HG03354 (cell line): ENCODE data around the gene MYLK2.

ENCODE experiments used
- ATAC-seq: cut with Tn5 transposase; IDR thresholded peaks from one replicate; pipeline ENCODE4 v1.9.1; 2021; ENCODE audit warnings: mild to moderate bottlenecking; ENCODE audit not compliant: unreplicated experiment, poor library complexity, severe bottlenecking

MYLK2 gene

DNA sequence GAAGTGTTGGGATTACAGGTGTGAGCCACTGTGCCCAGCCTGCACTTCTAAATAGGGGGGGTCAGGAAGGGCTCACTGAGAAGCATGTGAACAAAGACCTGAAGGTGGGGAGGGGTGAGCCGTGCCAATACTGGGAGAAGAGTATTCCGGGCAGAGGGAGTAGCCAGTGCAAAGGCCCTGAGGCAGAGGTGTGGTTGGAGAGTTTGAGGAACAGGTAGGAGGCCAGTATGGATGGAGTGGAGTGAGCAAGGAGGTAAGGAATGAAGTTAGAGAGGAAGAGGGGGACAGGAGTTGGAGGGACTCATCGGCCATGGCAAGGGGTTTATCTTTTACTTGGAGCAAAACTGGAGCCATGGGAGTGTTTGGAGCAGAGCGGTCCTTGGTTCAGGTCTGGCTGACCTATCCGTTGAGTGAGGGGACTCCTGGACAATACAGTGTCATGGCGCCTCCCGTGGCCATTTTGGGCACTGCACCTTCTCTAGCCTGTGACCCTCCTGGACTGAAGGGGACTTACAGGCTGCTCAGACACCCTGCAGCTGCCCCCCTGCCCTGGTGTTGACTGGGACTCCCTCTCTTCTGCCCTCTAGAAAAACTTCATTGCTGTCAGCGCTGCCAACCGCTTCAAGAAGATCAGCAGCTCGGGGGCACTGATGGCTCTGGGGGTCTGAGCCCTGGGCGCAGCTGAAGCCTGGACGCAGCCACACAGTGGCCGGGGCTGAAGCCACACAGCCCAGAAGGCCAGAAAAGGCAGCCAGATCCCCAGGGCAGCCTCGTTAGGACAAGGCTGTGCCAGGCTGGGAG lies 14.2 kb downstream of the MYLK2 start:
- no peak for ATAC-seq

DNA sequence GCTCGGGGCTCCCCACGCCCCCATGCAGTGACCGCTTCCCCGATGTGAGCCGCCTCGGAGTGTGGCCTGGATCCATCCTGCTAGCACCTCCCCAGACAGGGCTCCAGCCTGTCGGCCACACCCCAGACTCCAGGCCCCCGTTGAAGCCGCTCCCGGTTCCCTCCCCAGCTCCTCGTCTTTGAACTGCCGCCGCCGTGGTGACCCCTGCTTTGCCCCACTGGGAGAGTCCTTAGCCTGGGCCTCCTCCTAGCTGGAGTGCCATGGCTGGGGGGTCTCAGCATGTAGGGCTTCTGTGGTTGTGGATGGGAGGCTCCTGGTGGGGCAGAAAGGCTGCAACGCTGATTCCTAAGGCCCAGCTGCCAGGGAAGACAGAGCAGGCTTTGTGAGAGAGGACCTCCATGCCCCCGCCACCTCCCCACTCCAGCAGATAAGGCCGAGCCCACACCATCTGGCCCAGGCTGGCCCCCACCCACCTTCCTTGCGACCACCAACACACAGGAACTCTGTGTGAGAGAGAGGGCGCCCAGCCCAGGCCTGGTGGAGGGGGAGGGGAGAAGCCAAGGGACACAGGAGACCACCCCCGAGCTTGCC lies 14.9 kb downstream of the MYLK2 start:
- ATAC-seq, result no peak

DNA sequence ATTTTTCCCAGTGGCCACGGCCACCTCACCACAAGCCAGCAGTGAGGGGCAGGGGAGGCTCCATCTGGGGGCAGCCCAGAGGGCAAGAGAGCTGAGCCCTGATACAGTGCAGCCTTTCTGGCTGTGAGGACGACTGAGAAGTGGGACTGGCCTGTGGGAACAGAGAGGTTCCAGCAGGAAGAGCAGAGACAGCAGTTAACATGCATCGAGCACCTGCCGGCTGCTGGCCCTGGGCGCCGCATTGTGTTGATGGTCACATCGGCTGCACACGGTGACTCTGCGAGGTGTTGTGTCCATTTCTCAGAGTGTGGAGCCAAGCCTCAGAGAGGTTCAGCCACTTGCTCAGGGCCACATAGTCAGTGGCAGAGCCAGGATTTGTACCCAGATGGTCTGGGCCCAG lies 16.4 kb downstream of the MYLK2 start:
- peak; percentile 10 for ATAC-seq

DNA sequence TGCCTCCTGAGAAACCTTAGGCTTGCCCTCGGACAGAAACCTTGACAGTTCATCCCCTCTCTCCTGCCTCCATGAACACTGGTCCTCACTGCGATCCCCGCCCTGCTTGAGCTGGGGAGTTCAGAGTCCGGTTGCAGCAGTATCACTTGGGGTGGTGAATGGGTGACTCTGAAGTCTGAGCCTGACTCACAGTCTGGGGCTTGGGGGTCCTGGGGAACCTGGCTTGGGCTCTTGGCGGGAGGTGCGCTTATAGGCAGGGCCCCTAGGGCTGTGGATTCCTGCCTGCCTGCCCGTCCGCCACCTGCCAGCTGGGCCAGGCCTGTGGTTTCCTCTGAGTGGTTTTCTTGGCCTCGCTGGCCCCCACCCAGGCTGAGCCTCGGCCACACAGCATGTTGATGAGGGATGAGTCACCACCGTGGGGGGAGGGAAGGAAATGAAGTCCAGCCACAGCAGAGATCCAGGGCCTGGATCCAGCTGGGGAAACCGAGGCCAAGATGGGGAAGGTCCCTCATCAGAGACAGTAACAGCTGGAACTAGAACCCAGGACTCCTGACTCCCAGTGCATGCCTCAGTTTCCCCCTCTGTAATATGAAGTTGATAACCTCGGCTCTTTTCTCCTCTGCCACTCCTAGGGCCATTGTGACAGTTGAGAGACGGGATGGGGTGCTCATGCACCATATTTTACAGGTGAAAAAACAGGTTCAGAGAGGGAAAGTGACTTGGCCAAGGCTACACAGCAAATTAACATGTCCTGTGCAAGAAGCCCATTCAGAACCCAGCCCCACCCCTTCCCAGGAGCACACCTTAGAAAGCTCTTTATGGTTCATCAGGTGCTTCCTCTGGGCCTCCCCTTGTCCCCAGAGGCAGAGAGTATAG lies 17.1 kb downstream of the MYLK2 start:
- peak; percentile 89 for ATAC-seq

DNA sequence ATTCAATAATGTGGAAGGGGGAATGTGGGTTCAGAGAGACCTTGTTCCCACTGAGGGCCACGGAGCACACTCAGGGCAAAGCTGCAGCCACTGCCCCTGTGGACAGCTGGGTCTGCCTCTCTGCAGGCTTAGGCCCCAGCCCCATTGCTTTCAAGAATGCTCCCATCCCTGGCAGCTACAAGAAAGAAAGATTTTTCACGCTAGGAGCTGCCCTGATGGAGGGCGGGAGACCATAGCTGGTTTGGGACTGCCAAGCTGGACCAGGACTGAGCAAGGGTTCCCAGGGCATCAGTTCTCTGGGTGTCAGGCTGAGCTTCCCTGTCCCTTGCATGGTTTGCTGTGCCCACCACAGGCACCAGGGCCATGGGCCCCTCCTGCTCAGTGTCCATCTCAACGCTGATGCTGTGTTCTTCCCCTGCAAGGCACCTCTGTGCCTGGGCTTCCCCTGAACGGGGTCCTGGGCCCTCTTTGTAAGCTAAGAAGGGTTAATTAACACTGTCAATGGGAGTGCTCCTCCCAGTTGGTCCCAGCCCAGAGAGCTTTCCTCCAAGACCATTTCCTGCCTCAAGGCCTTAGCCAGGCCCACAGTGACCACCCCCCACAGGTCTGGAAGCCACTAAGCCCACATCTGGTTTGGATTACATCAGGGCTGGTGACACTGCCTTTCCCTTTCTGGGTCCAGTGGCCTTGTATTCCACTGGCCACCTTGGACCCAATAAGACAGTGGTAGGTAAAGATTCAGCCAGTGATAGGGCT lies 17.9 kb downstream of the MYLK2 start:
- no peak for ATAC-seq

DNA sequence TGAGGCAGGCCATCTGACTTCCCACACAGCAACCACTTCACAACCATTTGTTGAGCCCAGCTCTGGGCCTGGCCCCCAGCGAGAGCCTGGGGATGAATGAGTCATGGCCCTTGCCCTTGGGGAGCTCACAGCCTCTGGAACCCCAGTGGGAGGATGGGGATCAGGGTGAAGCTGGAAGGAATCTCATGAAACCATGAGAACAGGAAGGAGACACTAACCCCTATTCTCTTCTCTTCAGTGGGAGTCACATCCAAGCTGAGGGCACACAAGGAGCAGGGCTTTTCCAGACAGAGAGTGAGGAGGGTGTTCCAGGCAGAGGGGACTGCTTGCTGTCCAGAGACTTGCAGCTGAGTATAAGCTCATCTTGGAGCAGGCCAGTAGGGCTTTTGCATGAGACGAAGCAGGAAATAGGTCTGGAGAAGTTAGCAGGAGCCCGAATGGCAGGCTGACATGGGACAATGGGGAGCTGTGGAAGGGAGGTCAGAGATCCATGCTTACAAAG lies 18.8 kb downstream of the MYLK2 start:
- ATAC-seq, result no peak

DNA sequence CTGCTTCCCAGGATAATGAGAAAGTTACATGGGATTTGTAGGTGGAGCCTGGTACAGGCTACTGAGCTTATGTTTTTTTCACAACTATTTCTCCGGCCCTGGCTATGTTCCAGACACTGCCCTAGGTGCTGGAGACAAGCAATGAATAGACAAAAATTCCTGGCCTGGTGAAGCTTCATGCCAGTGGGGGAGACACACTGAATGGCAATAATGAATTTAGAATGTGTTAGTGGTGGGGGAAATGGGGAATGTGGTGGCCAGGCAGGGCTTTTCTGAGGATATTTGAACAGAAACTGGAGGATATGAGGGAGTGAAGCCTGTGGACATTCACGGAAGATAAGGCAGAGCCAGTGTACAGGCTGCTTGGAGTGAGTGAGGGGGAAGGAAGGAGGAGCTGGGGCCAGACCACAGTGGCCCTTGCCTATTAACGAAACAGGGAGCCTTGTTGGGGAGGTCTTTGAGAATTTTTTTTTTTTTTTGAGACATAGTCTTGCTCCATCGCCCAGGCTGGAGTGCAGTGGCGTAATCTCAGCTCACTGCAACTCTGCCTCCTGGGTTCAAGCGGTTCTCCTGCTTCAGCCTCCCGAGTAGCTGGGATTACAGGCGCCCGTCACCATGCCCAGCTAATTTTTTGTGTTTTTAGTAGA lies 19.6 kb downstream of the MYLK2 start:
- no peak for ATAC-seq

DNA sequence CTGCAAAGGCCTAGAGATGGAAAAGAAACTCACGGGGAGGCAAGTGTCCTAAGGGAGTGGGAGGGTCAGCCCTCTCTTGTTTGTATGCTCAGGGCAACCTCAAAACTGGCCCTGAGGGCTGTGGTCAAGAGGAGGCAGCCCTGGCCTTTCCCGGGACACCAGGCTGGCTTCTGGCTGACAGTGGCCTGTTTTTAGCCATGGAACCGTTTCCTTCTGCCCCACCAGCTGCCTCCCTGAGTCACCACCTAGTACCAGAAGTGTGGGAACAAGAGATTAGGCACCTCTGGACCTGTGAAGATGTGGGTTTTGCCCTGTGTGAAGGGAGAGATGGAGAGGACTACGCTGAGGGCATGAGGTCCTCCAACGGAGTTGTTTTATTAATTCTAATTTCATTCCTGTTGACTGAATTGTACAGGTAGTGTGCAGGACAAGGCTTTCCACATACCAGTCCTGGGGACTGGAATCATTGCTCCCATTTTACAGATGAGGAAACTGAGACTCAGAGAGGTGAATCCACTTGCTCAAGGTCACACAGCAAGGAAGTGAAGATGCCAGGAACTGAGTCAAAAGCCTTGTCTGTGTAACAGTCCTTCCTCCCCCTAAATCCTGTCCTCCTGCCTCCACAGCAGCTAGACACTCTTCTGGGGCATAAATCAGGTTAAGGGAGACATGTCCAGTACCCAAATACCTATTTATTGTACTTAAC lies 20.8 kb downstream of the MYLK2 start:
- no peak for ATAC-seq

DNA sequence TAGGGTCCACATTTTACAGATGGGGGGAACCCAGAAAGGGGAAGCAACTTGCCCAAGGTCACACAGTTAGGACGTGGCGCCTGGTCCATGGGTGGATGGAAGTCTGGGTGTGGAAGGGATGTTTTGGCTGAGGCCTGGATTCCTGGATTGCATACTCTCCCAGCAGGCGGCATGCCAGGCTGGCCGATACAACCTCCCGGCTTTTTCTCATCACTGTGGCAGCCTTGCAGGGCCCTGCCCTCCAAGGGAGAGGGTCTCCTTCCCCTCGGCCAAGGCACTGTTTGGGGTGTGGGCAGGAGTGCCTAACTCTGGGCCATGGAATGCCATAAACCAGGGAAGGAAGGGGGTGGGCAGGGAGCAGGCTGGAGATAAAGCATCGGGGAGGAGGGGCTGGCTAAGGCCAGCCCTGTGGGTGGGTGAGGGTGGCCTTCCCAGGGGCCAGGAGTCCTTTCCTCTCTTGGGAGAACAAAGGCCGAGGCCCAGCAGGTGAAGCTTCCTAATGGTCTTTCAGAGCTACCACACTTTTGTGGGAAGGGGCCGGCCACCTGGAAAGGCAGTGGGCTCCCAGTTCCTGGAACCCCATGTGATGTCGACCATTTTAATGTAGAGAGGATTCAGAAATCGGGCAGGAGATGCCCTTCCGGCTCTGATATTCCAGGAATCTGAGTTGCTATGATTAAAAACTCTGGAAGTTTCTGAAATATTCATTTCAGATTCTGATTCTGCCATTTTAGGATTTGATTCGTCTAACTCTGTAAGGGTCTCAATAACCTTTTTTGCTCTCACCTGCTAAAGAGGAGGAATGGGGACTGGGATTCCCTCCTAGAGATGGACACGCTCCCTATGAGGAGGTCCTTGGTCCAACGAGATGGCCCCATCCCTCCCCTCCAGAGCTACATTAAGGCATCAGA lies 22.0 kb downstream of the MYLK2 start:
- ATAC-seq, result no peak

DNA sequence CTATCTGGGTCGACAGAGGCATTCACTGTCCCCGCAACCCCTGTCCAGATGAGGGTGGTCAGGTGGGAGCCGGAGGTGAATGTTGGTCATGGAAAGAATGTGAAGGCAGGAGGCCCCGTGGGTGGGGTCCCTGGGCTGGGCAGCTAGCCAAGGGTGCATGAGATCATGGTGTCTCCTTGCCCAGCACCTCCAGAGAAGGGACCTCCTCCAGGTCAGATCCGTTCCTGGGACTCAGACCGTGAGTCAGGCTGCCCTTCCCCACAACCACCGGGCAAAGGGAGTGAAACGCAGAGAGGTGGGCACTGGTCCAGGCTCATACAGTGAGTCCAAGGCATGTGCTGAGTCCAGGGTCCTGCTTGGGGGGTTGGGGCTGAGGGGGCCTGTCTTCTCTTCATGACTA lies 22.8 kb downstream of the MYLK2 start:
- no peak for ATAC-seq

DNA sequence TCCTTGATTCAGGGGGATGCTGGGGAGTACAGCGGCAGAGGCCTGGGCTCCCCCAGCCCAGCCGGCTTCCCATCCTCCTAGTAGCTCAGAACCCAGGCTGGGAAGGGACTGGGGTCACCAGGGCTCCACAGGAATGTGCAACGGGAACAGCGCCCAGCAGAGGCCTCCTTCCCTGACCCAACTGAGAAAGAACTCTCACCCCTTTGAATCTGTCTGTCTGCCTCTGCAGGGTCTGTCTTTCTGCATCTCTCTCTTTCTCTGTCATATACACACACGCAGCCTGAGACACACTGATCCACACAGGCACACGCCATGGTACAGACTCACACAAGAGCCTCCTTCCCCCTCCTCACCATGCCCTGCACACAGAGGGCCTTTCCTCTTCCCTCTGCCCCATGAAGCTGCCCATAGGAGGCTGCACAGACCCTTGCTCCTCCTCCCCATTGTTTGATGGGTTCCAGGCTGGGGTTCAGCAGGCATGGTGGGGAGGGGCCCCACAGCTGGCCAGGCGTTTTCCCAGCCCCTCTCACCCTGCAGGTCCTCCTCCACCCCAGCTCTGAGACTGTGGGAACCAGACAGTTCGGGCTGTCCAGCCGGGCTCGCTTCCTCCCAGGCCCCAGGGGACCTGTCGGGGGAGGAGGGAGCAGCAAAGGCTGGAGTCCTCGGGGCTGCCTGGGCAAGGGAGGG lies 23.5 kb downstream of the MYLK2 start:
- no peak for ATAC-seq

DNA sequence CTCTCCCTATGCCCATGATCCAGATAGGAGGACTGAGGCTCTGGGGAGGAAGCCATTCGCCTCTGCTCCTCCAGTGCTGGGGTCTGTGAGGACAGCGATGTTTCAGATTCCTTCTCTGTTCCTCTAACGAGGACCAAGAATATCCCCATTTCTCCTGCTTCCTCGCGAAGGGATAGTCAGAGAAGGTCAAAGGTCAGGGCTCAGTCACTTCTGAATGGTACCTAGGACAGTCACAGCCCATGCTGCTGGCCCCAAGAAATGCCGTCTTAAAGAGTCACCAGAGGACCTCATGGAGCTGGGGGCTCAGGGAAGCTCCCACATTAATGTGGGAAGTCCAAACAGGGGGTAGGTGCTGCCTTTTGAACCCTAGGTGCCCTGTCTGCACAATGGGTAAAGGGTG lies 24.1 kb downstream of the MYLK2 start:
- no peak for ATAC-seq

DNA sequence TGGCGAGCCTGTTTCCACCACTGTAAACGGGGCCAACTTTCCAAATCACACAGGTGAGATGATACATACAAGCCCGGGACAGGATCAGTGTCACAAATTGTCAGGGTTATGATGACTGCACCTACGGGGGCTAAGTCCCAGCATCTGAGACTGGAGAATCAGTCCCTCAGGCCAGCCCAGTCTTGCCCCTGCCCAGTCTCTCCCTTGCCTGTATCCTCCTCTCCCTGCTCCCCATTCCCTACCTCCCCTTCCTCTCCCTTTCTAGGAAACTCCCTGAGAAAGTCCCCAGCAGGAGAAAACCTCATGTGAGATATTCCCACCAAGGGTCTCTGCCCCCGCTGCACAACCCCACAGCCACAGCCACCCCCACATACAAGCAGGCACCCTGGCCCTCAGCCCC lies 24.7 kb downstream of the MYLK2 start:
- ATAC-seq, result no peak

DNA sequence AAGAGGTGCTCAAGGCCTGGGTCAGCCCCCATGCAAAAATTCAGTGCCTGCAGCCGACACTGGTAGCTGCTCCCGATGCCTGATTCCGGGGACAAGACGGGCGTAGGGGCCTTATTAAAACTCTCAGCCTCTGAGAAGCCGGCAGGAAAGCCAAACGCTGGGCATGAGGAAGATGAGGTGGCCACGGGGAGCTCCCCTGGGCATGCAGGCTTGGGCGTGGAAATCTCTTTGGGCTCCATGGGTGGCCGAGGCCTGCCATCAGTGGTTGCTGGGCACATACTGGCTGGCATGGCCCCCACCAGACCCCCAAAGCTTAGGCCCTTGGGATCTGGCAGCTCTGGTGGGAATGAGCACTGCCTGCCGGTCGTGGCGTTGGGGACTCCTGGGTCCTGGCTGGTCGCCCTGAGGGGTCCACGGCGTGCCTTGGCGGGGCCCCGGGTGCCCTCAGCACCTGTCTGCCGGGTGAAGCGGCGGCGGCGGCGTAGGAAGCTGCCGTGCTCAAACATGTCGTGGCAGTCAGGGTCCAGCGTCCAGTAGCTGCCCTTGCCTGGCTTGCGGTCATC lies 25.7 kb downstream of the MYLK2 start:
- no peak for ATAC-seq

DNA sequence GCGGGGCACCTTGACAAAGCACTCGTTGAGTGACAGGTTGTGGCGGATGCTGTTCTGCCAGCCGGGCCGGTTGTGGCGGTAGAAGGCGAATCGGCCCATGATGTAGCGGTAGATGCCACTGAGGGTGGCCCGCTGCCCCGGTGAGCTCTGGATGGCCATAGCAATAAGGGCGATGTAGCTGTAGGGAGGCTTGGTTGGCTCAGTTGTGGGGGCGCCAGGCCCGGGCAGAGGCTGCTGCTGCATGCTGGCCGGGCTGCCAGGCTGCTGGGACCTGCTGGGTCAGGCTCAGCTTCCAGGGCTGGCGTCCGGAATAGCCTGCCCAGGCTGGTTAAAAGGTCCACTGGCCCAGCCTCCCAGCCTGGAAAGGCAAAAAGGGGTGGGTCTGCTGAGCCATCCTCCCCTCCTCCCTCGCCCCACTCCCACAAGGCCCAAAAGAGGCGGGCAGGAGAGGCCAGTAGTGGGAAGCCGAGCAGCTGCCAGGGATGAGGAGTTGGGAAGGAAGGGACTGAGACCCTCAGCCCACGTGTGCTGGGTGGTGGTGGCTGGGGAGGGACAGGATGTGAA lies 26.2 kb downstream of the MYLK2 start, which contains the start of gene FOXS1:
FOXS1 (minus strand) TSS at position 305 of the 564 bp plus-strand sequence; CDS start at position 243, 62 bp downstream.
- ATAC-seq, result no peak

DNA sequence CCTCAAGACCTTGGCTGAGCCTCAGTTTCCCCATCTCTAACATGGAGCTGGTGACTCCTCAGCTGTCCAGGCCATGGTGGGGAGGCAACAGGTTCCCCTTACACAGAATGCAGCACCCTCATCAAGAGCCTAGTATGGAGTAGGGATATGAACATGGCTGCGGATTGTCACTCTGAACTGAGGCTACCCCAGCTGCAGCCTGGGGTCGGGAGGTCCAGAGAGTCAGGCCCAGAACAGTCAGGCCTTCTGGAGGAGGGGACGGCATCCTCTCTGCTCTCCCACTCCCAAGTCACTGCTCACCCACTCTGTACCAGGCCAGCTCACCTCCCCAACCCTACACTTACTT lies 27.6 kb downstream of the MYLK2 start:
- no peak for ATAC-seq
